Activated T-cell treated with anti-CD3 and anti-CD28 coated beads, Interleukin-2, amount 50 U/mL, for 4 hours (primary cell): ENCODE data around the gene PCP4. TPM values are rescaled to one million over a fixed set of nuclear protein-coding genes. Genes with fewer than 3 reads are reported as not detected.

Experiments
- ATAC-seq, 2 donors: fragments of 200-7000 bp; cut with Tn5 transposase; one replicate each; pipeline ENCODE4 v1.10.0; 2021
- DNase-seq: peaks from one replicate; pipeline ENCODE4 v3.0.0-alpha.2; 2020
- H3K27me3 Mint-ChIP-seq: one replicate; pipeline ENCODE4 v1.8.0; 2021; ENCODE audit warnings: low read depth, mixed read lengths
- H3K36me3 Mint-ChIP-seq: one replicate; pipeline ENCODE4 v1.8.0; 2022; ENCODE audit warnings: mixed read lengths; ENCODE audit not compliant: insufficient read depth
- H3K4me1 Mint-ChIP-seq: one replicate; pipeline ENCODE4 v1.8.0; 2021; ENCODE audit warnings: low read depth, mixed read lengths
- H3K4me3 Mint-ChIP-seq: one replicate; pipeline ENCODE4 v1.8.0; 2021; ENCODE audit warnings: mild to moderate bottlenecking, moderate library complexity, mixed read lengths
- H3K9me3 Mint-ChIP-seq: one replicate; pipeline ENCODE4 v1.8.0; 2021; ENCODE audit warnings: mixed read lengths
- total RNA-seq, 3 donors: library from RNA; stranded (reverse); gene quantifications; one replicate each; pipeline ENCODE4 v1.2.1, GENCODE V29; 2021

The PCP4 gene
- total RNA-seq, 3 donors from 2014 or later = not detected

DNA sequence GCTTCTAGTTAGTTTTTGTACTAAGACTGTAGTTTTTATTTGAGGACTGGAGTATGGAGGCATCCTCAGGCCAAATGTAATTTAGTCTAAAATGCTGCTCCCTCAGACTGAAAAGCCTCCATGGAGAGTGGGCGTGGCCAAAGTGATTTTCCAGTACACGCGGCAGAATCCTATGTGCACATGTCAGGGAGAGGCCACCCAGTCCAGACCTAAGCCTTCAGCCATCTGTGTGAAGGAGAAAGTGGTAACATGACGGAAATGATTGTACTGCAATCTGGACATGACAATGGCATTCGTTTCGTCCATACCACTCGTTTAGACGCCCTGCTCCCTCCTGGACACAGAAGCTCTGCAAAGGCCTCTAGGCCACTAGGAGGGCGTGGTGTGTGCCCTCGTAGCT lies 56.2 kb downstream of the PCP4 start:
- H3K4me1 Mint-ChIP-seq = no peaks in the 10 kb centered on the region
- H3K4me3 Mint-ChIP-seq = no peak overlapping the region
- no peak for DNase-seq
- peaks cover 2% of the 10 kb centered on the region for H3K27me3 Mint-ChIP-seq
- ATAC-seq = no peak
- no peaks in the 10 kb centered on the region for H3K36me3 Mint-ChIP-seq
- H3K9me3 Mint-ChIP-seq = no peaks in the 10 kb centered on the region

DNA sequence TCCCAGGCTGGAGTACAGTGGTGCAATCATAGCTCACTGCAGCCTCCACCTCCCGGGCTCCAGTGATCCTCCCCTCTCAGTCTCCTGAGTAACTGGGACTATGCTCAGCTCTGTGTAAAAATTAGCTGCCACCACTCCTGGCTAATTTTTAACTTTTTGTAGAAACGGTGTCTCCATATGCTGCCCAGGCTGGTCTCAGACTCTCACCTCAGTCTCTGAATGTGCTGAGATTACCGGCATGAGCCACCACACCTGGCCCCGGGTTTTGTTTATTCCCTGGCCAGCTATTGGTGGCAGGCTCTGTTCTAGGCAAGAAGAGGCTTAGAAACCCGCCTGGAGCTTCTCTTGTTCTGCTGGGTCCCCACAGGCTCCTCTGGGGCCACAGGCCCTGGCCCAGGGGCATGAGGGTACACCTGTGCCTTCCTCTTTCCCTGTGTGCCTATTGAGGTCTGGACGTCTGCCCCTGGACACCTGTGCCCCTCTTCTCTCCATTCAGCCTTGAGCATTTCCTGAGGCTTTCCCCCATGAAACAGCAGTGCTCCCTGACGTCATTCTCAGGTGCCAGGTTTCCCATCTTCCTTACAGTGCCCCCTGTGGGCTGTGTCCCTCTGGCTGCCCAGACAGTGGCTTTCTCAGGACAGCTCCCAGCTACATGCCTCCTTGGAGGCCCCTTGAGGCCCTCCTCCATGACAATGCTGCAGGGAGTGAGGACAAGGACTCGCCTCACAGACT lies 57.5 kb downstream of the PCP4 start:
- ATAC-seq = no peak
- no peak for DNase-seq
- Mint-ChIP-seq H3K36me3 (no peaks in the 10 kb centered on the region), H3K27me3 (peaks cover 2% of the 10 kb centered on the region), H3K4me3 (no peak overlapping the region), H3K9me3 (no peaks in the 10 kb centered on the region), H3K4me1 (no peaks in the 10 kb centered on the region)

DNA sequence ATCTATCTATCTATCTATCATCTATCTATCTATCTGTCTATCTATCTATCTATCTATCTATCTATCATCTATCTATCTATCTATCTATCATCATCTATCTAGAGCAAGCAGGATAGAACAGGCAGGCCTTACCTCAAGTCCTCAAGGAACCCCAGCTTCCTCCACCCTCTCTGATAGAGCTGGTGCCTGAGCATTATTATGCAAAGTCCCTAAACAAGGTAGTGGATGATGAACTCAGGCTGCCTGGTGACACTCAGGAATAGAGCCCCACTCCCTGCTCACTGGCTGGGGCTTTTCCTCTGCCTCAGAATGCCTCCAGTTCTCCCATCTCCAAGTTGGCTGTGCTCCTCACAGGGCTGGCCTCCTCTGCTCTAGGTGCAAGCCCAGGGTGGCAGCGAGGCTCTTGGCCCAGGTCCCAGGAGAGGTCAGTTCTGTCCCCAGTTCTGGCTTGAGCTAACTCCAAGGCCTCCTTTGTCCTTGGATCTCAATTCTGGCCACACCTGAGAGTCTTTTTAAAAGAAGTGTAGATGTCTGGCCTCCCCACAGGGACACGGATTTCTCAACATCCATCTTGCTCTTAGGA lies 60.2 kb downstream of the PCP4 start:
- Mint-ChIP-seq H3K4me3 (no peak overlapping the region), H3K4me1 (no peaks in the 10 kb centered on the region), H3K27me3 (peaks cover 2% of the 10 kb centered on the region), H3K9me3 (no peaks in the 10 kb centered on the region), H3K36me3 (no peaks in the 10 kb centered on the region)
- ATAC-seq (no peak), DNase-seq (no peak)

DNA sequence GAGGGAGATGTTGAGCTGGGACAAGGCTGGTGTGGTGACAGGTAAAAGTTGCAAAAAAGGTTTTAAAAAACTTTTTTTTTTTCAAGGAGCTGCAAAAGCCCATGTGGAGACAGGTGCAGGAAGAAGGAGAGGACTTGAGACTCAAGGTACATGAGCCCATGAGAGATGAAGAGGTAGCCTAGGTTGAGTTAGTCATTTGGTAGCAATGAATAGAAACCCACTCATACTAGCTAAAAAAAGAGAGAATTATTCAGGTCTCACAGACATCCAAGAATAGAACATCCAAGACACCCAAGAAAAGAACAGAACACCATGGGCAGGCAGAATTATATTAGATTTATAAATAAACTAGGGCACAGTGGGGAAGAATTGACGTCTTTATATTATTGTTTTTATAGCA lies 65.1 kb downstream of the PCP4 start:
- no peak for ATAC-seq
- Mint-ChIP-seq H3K4me1 (no peaks in the 10 kb centered on the region), H3K27me3 (peaks cover 2% of the 10 kb centered on the region), H3K4me3 (no peak overlapping the region), H3K36me3 (no peaks in the 10 kb centered on the region), H3K9me3 (peaks cover 3% of the 10 kb centered on the region)
- DNase-seq = no peak

DNA sequence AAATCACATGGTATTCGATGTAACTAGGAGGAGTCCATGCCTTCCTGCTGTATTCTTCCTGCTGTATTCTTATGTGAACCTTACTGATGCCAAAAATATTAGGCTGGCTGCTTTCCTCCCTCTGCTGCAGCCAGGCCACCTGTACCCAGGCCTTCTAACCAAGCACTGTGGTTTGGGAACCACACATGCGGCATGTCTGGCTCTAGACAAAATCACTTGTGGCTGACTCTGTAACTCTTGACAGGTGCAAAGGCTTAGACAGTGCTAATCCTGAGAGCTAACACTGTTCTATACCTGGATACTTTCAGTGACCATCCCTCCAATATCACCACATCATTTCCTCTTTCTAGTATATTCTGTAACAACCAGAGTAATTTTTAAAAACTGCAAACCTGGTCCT lies 67.7 kb downstream of the PCP4 start:
- H3K27me3 Mint-ChIP-seq = no peaks in the 10 kb centered on the region
- peaks cover 3% of the 10 kb centered on the region for H3K9me3 Mint-ChIP-seq
- no peak for DNase-seq
- no peak overlapping the region for H3K4me3 Mint-ChIP-seq
- ATAC-seq = no peak
- H3K36me3 Mint-ChIP-seq = no peaks in the 10 kb centered on the region
- H3K4me1 Mint-ChIP-seq = no peaks in the 10 kb centered on the region

DNA sequence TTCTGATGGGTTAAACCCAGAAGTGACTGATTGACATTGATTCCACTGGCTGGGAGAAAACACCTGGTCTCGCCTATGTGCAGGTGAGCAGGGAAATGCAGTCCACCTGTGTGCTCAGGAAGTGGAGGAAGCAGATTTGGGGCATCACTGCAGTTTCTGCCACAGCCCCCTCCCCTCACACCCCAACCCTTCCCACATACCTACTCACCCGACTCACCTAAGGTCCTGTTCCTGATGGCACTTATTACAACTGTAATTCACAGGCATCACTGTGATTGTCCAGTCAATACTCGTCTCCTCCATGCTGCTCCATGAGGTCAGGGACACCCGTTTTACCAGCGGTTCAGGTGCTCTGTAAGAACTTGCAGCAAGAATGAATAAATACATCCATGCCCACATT lies 68.5 kb downstream of the PCP4 start:
- DNase-seq = no peak
- Mint-ChIP-seq H3K4me3 (no peak overlapping the region), H3K36me3 (no peaks in the 10 kb centered on the region), H3K9me3 (peaks cover 3% of the 10 kb centered on the region), H3K4me1 (no peaks in the 10 kb centered on the region), H3K27me3 (no peaks in the 10 kb centered on the region)
- ATAC-seq = no peak

DNA sequence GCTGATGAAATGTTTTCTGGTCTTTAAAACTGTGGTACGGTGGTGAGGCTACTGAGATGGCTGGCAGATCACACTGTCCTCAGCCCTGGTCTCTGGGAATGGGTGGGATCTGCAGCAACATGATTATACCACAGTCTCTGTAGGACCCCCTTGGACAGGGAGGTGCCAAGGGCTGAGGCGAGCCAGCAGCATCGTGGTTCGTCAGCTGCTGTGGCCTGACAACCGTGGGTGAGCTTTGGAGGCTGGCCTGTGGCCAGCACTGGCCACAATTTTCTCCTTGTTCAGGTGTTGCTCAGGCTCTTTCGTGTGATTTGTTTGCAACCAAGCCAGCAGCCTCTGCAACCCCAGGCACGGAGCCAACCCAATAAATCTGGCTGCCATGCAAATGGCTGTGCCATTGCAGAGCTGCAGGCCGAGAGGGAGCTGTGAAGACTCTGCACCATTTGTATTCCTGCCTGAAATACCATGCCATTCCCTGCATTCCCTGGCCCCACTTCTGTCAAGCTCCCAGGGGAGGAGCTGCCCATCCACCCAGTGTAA lies 70.9 kb downstream of the PCP4 start:
- ATAC-seq (no peak), DNase-seq (no peak)
- Mint-ChIP-seq H3K4me3 (no peak overlapping the region), H3K27me3 (no peaks in the 10 kb centered on the region), H3K9me3 (peaks cover under 1% of the 10 kb centered on the region), H3K36me3 (no peaks in the 10 kb centered on the region), H3K4me1 (no peaks in the 10 kb centered on the region)

DNA sequence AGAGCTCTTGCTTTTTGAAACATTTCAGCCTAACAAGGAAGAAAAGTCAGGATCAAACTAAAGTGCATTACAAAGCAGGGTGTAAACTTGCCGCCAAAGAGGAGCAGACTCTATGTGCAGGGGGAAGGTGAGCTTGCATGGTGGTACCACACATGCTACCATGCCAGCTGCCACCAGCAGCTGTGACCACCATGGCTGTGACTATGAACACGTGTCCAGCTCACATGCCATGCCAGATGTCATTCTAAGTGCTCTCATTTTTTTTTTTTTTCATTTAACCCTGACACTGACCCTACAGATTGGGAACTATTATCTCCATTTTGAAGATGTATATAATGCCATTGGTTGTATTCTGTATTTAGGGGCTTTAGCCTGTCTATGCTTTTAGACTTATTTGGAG lies 79.0 kb downstream of the PCP4 start:
- DNase-seq (no peak), ATAC-seq (no peak)
- H3K9me3 Mint-ChIP-seq = peaks cover 27% of the 10 kb centered on the region
- no peaks in the 10 kb centered on the region for H3K36me3 Mint-ChIP-seq
- H3K4me1 Mint-ChIP-seq = no peaks in the 10 kb centered on the region
- H3K4me3 Mint-ChIP-seq = no peak overlapping the region
- H3K27me3 Mint-ChIP-seq = no peaks in the 10 kb centered on the region

DNA sequence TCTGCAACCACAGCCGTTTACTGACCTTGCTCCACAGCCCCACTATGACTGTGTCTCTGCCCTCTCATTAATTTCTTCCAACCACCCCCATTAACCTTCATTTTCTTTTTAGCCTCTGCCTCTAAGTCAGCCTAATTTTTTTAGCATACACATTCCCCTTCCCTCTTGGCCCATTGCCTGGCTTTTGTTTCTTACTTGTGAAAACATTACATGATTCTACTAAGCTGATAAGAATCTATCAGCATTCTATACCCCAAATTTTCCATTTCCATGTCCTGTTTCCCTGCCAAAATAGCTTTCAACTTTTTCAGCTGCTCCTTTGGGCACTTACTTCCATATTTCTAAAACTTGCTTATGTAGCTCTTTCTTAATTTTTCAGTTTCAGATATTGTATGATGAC lies 79.8 kb downstream of the PCP4 start:
- Mint-ChIP-seq H3K27me3 (no peaks in the 10 kb centered on the region), H3K4me3 (no peak overlapping the region), H3K4me1 (no peaks in the 10 kb centered on the region), H3K36me3 (no peaks in the 10 kb centered on the region), H3K9me3 (peaks cover 27% of the 10 kb centered on the region)
- ATAC-seq (no peak), DNase-seq (no peak)

DNA sequence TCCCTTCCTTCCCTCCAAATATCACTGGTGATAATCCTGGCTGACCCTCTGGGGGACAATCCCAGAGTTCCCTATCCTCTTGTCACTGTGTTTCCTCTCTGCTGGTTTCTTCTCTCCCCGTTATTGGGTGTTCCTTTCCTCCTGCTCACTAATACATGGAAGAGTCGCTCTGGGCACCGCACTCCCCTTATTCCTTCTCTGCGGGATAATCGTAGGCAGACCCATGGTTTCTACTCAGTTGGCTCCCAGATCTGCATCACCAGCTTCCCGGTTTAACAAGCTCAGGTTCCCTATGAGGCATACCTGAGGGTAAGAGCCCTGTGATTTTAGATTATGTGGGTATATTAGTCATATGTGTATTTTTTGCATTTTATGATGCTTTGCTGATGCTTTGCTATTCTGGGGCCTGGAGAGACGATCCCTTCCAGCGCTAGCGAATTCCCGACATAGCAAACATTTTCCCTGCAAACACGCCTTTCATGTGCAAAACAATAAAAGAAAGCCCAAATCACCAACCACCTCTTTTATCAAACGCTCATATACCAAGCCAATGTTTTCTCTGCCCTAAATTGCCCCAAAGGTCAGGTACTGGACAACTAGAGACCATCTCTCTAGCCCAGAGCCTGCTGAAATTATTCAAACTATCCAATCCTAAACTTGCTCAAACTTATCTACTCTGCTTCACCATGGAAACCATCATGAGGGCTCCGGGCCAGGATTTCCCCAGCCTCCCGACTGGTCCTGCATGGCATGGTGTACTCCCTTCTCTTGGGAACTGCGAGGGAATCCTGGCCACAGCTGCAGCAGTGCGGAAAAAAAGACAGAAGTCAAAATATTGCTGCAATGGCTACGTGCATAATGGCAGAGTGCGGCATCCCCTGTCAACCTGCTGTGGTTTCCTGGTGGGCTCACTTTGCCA lies 84.2 kb downstream of the PCP4 start:
- Mint-ChIP-seq H3K4me3 (no peak overlapping the region), H3K36me3 (no peaks in the 10 kb centered on the region), H3K27me3 (no peaks in the 10 kb centered on the region), H3K9me3 (peaks cover 10% of the 10 kb centered on the region), H3K4me1 (no peaks in the 10 kb centered on the region)
- DNase-seq = no peak
- ATAC-seq = no peak

DNA sequence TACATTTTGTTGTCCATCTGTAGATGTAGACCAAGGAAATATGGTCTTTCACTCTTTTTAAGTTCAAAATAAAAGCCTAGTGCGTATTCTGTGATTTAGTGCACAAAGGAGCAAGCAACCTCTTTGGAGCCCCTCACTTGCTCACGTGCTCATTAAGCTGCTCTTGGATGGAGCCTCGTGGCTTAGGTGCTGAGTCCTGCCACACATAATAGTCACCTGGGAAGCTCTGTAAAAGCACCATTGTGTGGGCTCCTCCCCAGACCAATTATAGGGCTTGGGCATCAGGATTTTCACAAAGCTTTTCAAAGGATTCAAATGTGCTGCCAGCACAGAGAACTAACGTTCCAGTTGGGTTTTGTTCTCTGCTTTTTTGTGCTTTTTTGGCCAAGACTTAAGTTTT lies 85.0 kb downstream of the PCP4 start:
- ATAC-seq (no peak), DNase-seq (no peak)
- Mint-ChIP-seq H3K9me3 (peaks cover 5% of the 10 kb centered on the region), H3K4me3 (no peak overlapping the region), H3K27me3 (no peaks in the 10 kb centered on the region), H3K4me1 (no peaks in the 10 kb centered on the region), H3K36me3 (no peaks in the 10 kb centered on the region)

DNA sequence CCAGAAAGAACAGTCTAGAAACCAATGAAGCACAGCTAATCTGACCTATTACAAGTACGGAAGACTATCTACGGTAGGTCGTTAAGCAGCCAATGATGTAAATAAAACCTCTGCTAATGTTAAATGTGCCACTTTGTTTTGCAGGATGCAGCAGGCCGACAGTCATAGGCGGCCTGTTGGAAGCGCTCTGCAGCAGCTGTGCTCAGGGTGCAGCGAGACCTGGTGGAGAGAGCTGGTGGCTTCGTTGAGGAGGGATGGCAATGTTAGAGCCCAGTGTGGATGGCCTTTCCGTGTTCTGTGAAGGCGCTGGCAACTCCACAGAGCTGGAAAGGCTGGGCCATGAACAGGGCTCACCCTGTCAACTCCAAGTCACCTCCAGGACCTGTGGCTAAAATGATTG lies 87.3 kb downstream of the PCP4 start:
- ATAC-seq (no peak), DNase-seq (no peak)
- Mint-ChIP-seq H3K36me3 (no peaks in the 10 kb centered on the region), H3K27me3 (no peaks in the 10 kb centered on the region), H3K4me3 (no peak overlapping the region), H3K9me3 (peaks cover 4% of the 10 kb centered on the region), H3K4me1 (no peaks in the 10 kb centered on the region)

DNA sequence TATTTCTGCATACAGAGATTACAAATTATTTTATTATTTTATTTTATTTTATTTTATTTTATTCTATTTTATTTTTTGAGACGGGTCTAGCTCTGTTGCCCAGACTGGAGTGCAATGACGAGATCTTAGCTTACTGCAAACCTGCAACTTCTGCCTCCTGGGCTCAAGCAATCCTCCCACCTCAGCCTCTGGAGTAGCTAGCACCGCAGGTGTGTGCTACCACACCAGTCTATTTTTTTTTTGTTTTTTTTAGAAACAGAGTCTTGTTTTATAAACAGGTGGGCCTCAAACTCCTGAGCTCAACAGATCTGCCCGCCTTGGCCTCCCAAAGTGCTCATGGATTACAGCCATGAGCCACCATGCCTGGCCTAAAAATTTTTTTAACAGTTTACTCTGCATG lies 88.1 kb downstream of the PCP4 start:
- peaks cover 9% of the 10 kb centered on the region for H3K9me3 Mint-ChIP-seq
- DNase-seq (no peak), ATAC-seq (no peak)
- no peaks in the 10 kb centered on the region for H3K36me3 Mint-ChIP-seq
- H3K27me3 Mint-ChIP-seq = no peaks in the 10 kb centered on the region
- H3K4me3 Mint-ChIP-seq = no peak overlapping the region
- H3K4me1 Mint-ChIP-seq = no peaks in the 10 kb centered on the region

DNA sequence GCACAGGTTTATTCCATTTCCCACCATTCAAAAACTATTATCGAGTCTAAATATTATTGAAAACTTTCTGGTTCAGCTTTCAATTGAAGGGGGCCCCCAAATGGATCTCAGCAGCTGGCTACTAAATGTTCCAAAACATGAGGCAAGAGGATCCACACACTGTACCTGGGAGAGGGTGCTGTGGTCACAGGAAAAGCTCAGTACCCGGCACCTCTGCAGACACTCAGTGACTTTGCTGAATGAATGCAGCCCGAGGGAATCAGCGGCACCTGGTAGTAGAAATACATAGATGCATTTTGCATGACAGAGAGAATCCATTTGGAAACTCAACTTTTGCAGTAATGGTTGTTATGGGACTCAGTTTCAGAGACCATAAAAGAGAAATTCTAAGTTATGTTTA lies 89.3 kb downstream of the PCP4 start:
- no peak for ATAC-seq
- no peak overlapping the region for H3K4me3 Mint-ChIP-seq
- H3K4me1 Mint-ChIP-seq = no peaks in the 10 kb centered on the region
- H3K36me3 Mint-ChIP-seq = no peaks in the 10 kb centered on the region
- peaks cover 14% of the 10 kb centered on the region for H3K9me3 Mint-ChIP-seq
- no peaks in the 10 kb centered on the region for H3K27me3 Mint-ChIP-seq
- DNase-seq = no peak
